ENCODE measurements around the gene HHATL.

HHATL gene

GRCh38 chr3:42711491-42712343, 9.1 kb upstream of the HHATL start:
- TF ChIP-seq CTCF (conservative IDR thresholded peaks at IDR 0.05): no peak
- no peak overlapping the region for H3K27ac ChIP-seq

- H3K27ac ChIP-seq: no peak overlapping the region
- no peak for TF ChIP-seq CTCF (conservative IDR thresholded peaks at IDR 0.05)
Measured at GRCh38 chr3:42710323-42711021, 7.9 kb upstream of the HHATL start.

GRCh38 chr3:42709621-42710020, 7.0 kb upstream of the HHATL start:
- no peak overlapping the region for H3K27ac ChIP-seq
- TF ChIP-seq CTCF (conservative IDR thresholded peaks at IDR 0.05): no peak

- H3K27ac ChIP-seq: no peak overlapping the region
- TF ChIP-seq CTCF (conservative IDR thresholded peaks at IDR 0.05): no peak
Measured at GRCh38 chr3:42708611-42709151, 6.1 kb upstream of the HHATL start.

- H3K27ac ChIP-seq: no peak overlapping the region
- TF ChIP-seq CTCF (conservative IDR thresholded peaks at IDR 0.05): no peak
Measured at GRCh38 chr3:42707620-42708355, 5.2 kb upstream of the HHATL start.

GRCh38 chr3:42706721-42707619, 4.4 kb upstream of the HHATL start:
- H3K27ac ChIP-seq: no peak overlapping the region
- TF ChIP-seq CTCF (conservative IDR thresholded peaks at IDR 0.05): no peak
